Activated CD8-positive, alpha-beta T cell treated with anti-CD3 and anti-CD28 coated beads, Interleukin-2, amount 10 ng/mL, durations not matched to agents 7 days and 5 days (primary cell): ENCODE measurements around the gene GSAP. TPM values are rescaled to one million over a fixed set of nuclear protein-coding genes. Genes with fewer than 3 reads are reported as not detected.
A peak's percentile ranks its signal among the peaks of the same experiment; 100 is the strongest.

Experiments used
- ATAC-seq: fragments of 150-1000 bp; cut with Tn5 transposase; one replicate; pipeline ENCODE4 v1.10.0; 2021; ENCODE audit warnings: moderate library complexity
- CTCF ChIA-PET: fragments of 350-600 bp; sonication (Branson Sonifier 250); formaldehyde crosslinking; loops from one replicate; lab custom pipeline; 2021; ENCODE audit warnings: antibody characterized with exemption; lab: Charles Lee
- POLR2A ChIA-PET: fragments of 350-600 bp; sonication (Branson Sonifier 250); formaldehyde crosslinking; loops from one replicate; lab custom pipeline; 2021; ENCODE audit warnings: antibody characterized with exemption; lab: Charles Lee
- DNase-seq: peaks from one replicate; pipeline ENCODE4 v3.0.0-alpha.2; 2020
- H3K27ac Mint-ChIP-seq: one replicate; pipeline ENCODE4 v1.8.0; 2021; ENCODE audit warnings: mild to moderate bottlenecking, mixed read lengths
- H3K27me3 Mint-ChIP-seq: one replicate; pipeline ENCODE4 v1.8.0; 2021; ENCODE audit warnings: low read depth, mixed read lengths
- H3K36me3 Mint-ChIP-seq: one replicate; pipeline ENCODE4 v1.8.0; 2021; ENCODE audit warnings: low read depth, mixed read lengths
- H3K4me1 Mint-ChIP-seq: one replicate; pipeline ENCODE4 v1.8.0; 2021; ENCODE audit warnings: low read depth, mixed read lengths
- H3K4me3 Mint-ChIP-seq: one replicate; pipeline ENCODE4 v1.8.0; 2021; ENCODE audit warnings: mild to moderate bottlenecking, mixed read lengths
- H3K9me3 Mint-ChIP-seq: one replicate; pipeline ENCODE4 v1.8.0; 2022; ENCODE audit warnings: mixed read lengths; ENCODE audit not compliant: insufficient read depth
- total RNA-seq, 2 experiments: library from RNA; stranded (reverse); gene quantifications; one replicate each; pipeline ENCODE4 v1.2.3, GENCODE V29; 2021

GSAP gene
- total RNA-seq, 2 experiments from 2014 or later, result 2.2 to 3.9 TPM

DNA sequence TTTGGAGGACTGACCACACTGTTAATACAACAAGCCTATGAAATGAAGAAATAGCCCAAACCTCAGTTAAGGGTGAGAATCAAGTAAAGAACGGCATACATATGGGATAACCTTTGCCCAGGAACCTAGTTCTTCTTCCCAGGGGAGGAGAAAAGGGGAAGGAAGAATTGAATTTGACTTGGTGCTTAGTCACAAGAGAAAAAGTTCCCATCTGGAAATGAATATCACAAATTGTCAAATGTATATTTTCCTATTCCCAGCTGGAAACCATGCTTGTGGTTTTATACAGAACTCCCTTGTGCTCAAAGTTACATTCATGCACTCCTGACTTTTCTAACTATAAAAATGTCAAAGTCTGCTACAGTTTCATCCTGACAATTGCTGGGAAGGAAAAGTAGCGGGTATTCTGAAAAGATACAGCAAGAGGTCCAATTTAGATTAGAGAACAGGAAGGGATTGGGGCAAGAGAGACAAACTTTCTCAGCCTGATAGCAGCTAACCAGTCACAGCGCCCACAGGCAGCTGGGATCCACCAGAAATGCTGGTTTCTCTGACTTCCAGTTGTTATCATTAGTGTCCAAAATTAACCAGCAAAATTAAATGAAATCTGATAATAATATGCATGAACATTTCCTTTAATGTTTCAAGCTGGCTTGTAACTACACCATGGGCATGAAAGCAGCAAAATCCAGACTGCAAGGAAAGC lies 18.6 kb upstream of the GSAP start:
- DNase-seq, result no peak
- Mint-ChIP-seq H3K9me3 (no peaks in the 10 kb centered on the region), H3K36me3 (no peaks in the 10 kb centered on the region), H3K27me3 (peaks cover 25% of the 10 kb centered on the region), H3K4me3 (no peak overlapping the region), H3K27ac (no peak overlapping the region), H3K4me1 (peaks cover 13% of the 10 kb centered on the region)
- CTCF ChIA-PET, result no interaction called here
- POLR2A ChIA-PET, result no interaction called here
- no peak for ATAC-seq

DNA sequence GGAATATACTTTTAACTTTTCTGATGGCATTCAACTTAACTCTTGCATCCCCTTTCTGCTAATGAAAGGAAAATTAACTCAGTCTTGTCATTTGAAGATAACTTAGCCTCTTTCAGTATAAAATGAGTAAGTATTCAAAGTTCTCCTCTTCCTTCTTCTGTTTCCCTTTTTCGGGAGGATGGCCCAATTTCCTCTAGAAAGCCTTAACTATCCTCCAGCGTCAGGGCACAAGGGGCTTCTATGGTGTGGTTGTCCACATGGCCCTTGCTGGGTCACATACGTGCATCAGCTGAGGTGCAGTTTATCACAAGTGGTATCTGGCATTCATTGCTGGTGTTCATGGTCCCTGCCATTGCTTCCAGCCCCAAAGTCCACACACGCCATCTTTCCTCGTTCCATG lies 17.8 kb upstream of the GSAP start:
- peaks cover 21% of the 10 kb centered on the region for H3K4me1 Mint-ChIP-seq
- H3K36me3 Mint-ChIP-seq, result no peaks in the 10 kb centered on the region
- H3K27me3 Mint-ChIP-seq, result peaks cover 21% of the 10 kb centered on the region
- no peak overlapping the region for H3K27ac Mint-ChIP-seq
- H3K4me3 Mint-ChIP-seq, result no peak overlapping the region
- CTCF ChIA-PET, result no interaction called here
- ATAC-seq, result no peak
- DNase-seq, result no peak
- POLR2A ChIA-PET, result no interaction called here
- no peaks in the 10 kb centered on the region for H3K9me3 Mint-ChIP-seq

DNA sequence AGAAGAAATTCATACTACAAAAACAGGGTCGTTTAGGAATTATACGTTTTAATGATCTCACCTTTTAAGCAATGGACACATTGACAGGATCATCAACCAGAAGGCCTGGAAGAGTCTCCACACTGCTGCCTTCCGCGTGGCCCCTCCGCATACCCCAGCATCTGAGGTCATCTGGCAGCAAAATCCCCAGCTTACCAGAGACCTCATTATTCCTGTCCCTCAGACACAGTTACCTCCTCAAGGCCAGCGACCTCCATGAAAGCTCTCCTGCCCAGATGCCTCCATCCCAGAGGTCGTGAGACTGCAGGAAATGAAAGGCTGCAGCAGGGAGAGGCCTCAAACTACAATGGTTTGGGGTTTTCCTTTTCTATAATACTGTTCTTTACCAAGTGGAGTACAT lies 14.8 kb upstream of the GSAP start:
- Mint-ChIP-seq H3K27ac (no peak overlapping the region), H3K4me1 (peaks cover 48% of the 10 kb centered on the region), H3K4me3 (no peak overlapping the region), H3K36me3 (no peaks in the 10 kb centered on the region), H3K9me3 (no peaks in the 10 kb centered on the region), H3K27me3 (peaks cover 13% of the 10 kb centered on the region)
- DNase-seq (no peak), ATAC-seq (no peak)
- CTCF ChIA-PET, result no interaction called here
- POLR2A ChIA-PET, result no interaction called here

DNA sequence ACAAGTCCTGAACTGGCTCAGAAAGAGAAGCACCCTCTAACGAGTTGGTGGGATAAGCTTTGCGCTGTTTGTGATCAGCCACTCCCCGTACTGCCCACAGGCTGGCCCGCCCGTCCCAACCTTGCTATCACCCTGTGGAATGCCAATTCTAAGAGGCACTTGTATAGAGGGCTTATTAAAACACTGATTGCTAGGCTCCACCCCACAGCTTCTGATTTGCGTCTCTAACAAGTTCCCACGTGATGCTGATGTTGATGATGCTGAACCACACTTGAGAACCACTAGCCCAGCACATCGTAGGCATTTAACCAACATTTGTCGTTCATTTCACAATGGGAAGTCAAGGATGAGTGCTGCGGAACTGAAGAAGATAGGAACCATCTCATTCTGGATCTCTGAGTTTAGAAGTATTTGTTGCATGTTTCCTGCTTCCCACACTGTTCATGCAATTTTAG lies 12.7 kb upstream of the GSAP start:
- ChIA-PET POLR2A (no interaction called here), CTCF (interaction anchor here (0.7 to 2.2 kb wide), 5 partner anchors 11 to 223 kb away, joined by 3 to 9 read pairs (median 4); partner anchors contain the start of gene GSAP)
- Mint-ChIP-seq H3K9me3 (no peaks in the 10 kb centered on the region), H3K36me3 (no peaks in the 10 kb centered on the region), H3K4me1 (peaks cover 52% of the 10 kb centered on the region), H3K4me3 (no peak overlapping the region), H3K27ac (peak overlapping the region; percentile 60), H3K27me3 (peaks cover 8% of the 10 kb centered on the region)
- ATAC-seq (no peak), DNase-seq (no peak)

DNA sequence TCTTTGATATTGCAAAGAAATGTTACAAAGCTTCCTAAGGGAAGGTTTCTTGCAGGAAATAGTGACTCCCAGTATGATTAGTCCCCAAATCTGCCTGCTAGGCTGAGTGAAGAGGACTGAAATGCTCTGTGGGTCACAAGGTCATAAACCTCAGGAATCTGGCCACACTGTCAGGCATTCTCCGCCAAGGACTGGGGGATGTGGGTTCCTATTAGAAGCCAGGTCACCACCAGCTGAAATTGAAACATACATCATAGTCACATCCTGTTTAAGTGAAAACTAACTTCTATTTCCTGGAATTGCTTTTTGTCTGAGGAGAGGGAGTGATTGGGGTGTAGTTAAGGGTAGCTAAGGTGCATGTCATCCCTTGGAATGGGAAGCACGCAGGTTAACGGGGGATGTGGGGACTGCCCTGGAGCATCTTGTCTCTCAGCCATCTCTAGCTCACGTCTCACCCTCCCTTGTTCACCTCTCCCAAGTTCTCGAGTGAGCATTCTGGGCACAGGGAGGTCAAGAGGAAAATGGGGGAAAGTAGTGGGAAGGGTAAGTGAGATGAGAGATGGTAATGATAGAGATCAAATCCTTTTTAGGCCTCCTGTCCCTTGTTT lies 12.0 kb upstream of the GSAP start:
- DNase-seq, result peak; percentile 43
- Mint-ChIP-seq H3K4me3 (no peak overlapping the region), H3K36me3 (no peaks in the 10 kb centered on the region), H3K9me3 (no peaks in the 10 kb centered on the region), H3K27ac (peak overlapping the region; percentile 81), H3K27me3 (peaks cover 8% of the 10 kb centered on the region), H3K4me1 (peaks cover 52% of the 10 kb centered on the region)
- POLR2A ChIA-PET, result interaction anchor here (0.6 to 0.7 kb wide), 2 partner anchors 18 to 77 kb away, joined by 3 read pairs; no protein-coding TSS in a partner anchor
- ATAC-seq, result peak; percentile 80
- CTCF ChIA-PET, result interaction anchor here (0.7 to 2.2 kb wide), 6 partner anchors 10 to 223 kb away, joined by 3 to 9 read pairs (median 4); partner anchors contain the start of gene GSAP

DNA sequence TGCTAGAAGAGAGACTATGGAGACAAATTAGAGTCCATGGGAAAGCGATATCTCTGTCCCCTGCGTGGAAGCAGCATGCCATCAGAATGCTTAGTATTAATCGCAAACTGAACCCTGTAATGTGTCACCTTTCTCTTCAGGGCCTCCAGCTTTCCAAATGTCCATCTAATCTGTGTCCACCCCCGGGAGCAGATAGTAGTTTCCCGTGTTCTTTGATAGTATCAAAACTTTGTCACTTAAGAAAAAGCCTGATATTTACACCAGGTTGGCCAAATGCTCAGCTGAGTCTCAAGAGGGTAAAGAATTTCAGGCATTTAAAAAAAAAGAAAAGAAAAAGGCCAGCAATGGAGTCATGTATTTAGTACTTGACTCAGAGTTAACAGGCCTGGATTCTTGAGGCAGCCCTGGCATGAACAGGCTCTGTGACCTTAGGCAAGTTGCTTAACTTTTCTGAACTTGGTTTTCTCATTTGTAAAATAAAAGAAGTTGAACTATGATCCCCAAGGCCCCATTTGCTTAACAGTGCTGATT lies 10.4 kb upstream of the GSAP start:
- ChIA-PET CTCF (no interaction called here), POLR2A (no interaction called here)
- H3K27me3 Mint-ChIP-seq, result peaks cover 11% of the 10 kb centered on the region
- peak overlapping the region; percentile 17 for H3K27ac Mint-ChIP-seq
- no peaks in the 10 kb centered on the region for H3K9me3 Mint-ChIP-seq
- no peaks in the 10 kb centered on the region for H3K36me3 Mint-ChIP-seq
- H3K4me1 Mint-ChIP-seq, result peaks cover 57% of the 10 kb centered on the region
- ATAC-seq, result no peak
- no peak for DNase-seq
- H3K4me3 Mint-ChIP-seq, result no peak overlapping the region

DNA sequence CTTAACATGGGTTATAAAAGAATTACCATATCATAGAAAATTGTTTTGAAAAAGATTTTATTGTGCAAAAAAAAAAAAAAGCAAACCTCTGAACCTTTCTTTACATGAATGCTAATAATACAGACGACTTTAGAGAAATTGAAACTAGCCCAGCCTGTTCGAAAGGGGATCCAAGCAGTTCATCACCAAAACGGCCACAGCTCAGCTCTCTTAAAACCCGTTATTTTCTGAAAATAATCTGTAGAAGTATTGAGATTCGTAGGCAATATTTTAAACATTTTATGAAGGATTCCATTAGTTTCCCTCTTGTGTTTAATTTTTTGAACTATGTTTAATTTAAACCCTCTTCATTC lies 9.9 kb upstream of the GSAP start:
- DNase-seq, result no peak
- Mint-ChIP-seq H3K27ac (no peak overlapping the region), H3K36me3 (no peaks in the 10 kb centered on the region), H3K9me3 (no peaks in the 10 kb centered on the region), H3K4me1 (peaks cover 55% of the 10 kb centered on the region), H3K4me3 (no peak overlapping the region), H3K27me3 (peaks cover 15% of the 10 kb centered on the region)
- ChIA-PET POLR2A (no interaction called here), CTCF (no interaction called here)
- no peak for ATAC-seq

DNA sequence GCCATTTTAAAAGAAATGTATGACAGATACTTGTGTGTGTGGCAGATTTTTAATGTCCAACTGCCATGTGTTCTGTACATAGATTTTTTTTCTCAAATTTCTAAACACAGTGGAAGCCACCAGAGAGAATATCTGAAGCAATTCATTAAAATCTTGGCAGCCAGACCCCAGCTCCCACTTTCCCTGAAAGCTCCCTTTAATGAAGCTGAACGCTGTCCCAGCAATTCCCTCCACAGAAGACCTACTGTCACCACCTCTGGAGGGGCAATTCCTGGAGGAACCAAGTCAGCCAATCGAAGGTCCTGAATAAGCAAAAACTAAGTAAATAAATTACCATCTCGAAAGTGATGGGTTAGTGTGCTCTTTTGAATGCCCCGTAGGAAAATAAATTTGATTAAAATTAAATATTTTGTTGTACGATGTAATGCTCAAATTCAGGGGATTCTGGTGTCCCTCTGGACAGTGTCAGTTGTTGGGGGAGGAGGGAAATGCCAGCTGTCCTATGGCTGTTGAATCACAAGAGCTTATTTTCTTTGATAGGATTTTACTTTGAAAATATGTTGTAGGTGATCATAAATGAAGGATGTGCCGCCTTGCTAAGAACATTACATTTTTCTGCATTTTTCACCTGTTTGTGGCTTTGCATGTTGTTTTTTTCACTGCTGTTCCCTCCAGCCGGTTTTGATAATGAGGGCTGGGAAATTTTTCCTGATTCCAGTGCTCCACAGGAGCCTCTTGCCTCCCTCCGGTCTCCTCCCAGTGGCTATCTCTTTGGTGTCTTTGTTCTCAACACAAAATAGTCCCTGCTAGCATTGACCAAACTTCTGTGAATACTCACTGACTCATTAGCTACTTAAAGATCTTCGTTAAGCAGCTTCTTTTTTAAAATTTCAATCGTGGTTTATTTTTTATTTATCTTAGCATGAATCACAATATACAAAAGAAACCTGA lies 9.2 kb upstream of the GSAP start:
- POLR2A ChIA-PET, result no interaction called here
- peaks cover 16% of the 10 kb centered on the region for H3K27me3 Mint-ChIP-seq

DNA sequence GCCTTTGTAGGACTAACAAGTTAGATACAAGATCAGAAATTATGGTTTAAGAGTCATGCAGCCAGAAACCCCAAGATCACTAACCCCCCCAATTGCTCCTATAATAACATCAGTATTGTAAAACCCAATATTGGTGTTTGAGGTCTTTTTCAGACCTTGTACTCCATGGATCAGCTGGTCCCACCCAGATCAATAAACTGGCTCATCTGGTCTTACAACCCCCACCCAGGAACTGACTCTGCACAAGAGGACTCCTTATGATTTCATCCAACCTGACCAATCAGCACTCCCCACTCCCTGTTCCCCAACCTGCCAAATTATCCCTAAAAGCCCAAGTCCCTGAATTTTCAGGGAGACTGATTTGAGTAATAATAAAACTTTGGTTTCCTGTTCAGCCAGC lies 6.4 kb upstream of the GSAP start:
- ATAC-seq, result no peak
- no peak overlapping the region for H3K4me3 Mint-ChIP-seq
- no peaks in the 10 kb centered on the region for H3K36me3 Mint-ChIP-seq
- CTCF ChIA-PET, result no interaction called here
- H3K4me1 Mint-ChIP-seq, result peaks cover 42% of the 10 kb centered on the region
- peaks cover 24% of the 10 kb centered on the region for H3K27me3 Mint-ChIP-seq
- POLR2A ChIA-PET, result no interaction called here
- H3K27ac Mint-ChIP-seq, result no peak overlapping the region
- no peak for DNase-seq
- no peaks in the 10 kb centered on the region for H3K9me3 Mint-ChIP-seq

More for the DNA sequence above, 9.2 kb upstream of the GSAP start:
- no peak for DNase-seq
- H3K4me1 Mint-ChIP-seq, result peaks cover 48% of the 10 kb centered on the region
- H3K27ac Mint-ChIP-seq, result no peak overlapping the region
- H3K9me3 Mint-ChIP-seq, result no peaks in the 10 kb centered on the region
- no peak overlapping the region for H3K4me3 Mint-ChIP-seq
- CTCF ChIA-PET, result no interaction called here
- H3K36me3 Mint-ChIP-seq, result no peaks in the 10 kb centered on the region
- ATAC-seq, result no peak

DNA sequence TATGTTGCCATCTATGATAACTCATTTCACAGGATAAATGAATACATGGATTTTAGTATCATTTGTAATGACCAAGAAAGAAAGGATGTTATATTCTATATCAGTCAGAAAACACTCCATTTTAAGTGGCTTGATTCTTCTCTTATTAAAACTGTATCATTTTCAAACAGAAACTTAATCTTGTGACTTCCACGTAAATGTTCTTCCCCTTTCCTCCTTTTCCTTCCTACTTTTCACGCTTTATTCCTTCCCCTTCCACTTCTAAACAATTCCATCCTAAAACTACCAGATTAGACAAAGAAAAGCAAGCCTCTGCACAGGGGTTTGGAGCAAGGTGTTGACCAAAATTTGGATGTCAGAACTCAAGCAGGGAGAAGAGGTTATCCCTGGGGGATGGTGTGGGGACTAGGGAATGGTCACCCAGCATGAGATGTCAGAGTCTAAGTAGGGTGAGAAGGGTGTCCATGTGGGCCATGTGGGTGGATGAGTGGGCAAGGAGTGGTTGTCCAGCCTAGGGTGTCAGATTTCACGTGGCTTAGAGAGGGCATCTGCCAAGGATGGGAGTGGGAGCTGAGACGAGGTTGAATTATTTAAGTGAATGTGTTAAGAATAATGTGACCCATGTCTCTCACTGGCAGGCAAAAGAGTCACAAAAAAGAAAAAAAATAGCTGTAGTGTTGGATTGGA lies 5.0 kb upstream of the GSAP start:
- Mint-ChIP-seq H3K36me3 (no peaks in the 10 kb centered on the region), H3K27me3 (peaks cover 30% of the 10 kb centered on the region), H3K27ac (peak overlapping the region; percentile 11), H3K4me1 (peaks cover 39% of the 10 kb centered on the region), H3K4me3 (no peak overlapping the region), H3K9me3 (no peaks in the 10 kb centered on the region)
- ChIA-PET CTCF (no interaction called here), POLR2A (no interaction called here)
- ATAC-seq, result no peak
- DNase-seq, result no peak

DNA sequence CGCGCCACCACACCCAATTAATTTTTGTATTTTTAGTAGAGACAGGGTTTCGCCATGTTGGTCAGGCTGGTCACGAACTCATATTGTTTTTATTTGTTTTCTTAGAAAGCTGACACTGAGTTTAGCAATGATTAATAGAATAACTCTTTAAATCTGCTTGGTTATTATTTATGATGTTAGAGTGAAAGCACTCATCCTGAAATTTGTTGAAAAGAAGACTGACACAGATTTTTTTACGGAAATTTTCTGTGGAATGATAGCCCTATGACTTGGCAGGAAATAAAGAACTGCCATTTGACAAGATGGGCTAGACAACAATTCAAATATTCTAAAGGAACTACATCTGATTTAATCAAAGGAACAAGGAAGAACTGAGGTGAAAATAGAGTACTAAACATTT lies 4.3 kb upstream of the GSAP start:
- ChIA-PET CTCF (no interaction called here), POLR2A (no interaction called here)
- no peak for DNase-seq
- Mint-ChIP-seq H3K27ac (no peak overlapping the region), H3K27me3 (peaks cover 28% of the 10 kb centered on the region), H3K9me3 (no peaks in the 10 kb centered on the region), H3K36me3 (no peaks in the 10 kb centered on the region), H3K4me1 (peaks cover 33% of the 10 kb centered on the region), H3K4me3 (no peak overlapping the region)
- ATAC-seq, result no peak
